ENCODE data around the gene ZNF606.

ZNF606 gene

DNA sequence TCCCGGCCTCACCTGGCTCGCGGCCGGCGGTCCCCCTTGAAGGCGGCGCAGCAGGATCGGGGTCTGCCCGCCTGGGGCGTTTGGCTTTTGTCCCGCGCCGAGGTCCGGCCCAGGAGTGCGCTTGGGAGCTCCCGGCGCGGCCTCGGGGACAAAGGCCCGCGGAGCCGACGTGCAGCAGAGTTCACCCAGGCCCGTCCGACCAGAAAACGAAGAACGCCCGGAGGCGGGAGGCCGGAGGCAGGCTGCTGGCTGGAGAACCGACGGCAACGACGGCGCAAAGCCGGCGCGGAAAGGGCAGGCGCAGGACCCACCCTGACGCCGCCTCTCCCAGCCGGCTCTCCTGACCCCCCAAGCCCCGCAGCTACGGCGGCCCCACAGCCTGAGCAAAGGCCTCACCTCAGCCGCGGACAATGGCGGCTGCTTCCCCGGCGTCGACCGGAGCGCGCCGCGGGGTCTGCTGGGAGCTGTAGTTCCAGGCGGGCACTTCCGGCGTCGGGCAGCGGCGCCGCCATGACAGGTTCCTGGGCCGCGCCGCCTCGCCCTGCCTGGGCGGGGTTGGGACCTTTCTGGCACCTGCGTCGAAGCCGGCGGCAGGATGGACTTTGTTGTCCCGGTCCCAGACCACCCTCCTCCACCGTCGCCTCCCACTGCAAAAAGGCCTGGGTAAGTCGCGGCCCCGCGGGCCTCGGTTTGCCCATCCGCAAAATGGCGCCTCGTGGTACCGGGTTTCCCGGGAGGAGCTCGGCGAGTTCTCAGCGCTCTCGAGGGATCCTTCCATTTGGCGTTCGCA lies at the start of gene ZNF606:
Gene ZNF606, minus strand, starts transcription at position 437 of the 790 bp plus-strand sequence. CDS start 1,501 bp downstream, outside the sequence.
- peaks cover 11% of the 10 kb centered on the region for H3K36me3 ChIP-seq (ENCODE audit: control insufficient read depth, insufficient read depth, low read length)
- peak within 1 kb of the TSS; percentile 89 for H3K9ac ChIP-seq (ENCODE audit: low read length)
- peaks cover 15% of the 10 kb centered on the region for H3K9me3 ChIP-seq (ENCODE audit: control insufficient read depth, low read length)
- H3K4me1 ChIP-seq (ENCODE audit: control insufficient read depth, insufficient read depth, low read length) = peaks cover 7% of the 10 kb centered on the region
- no peaks in the 10 kb centered on the region for H3K27me3 ChIP-seq (ENCODE audit: control insufficient read depth, insufficient read depth, low read length)
- peak within 1 kb of the TSS; percentile 99 for H3K4me3 ChIP-seq (ENCODE audit: low read length)

DNA sequence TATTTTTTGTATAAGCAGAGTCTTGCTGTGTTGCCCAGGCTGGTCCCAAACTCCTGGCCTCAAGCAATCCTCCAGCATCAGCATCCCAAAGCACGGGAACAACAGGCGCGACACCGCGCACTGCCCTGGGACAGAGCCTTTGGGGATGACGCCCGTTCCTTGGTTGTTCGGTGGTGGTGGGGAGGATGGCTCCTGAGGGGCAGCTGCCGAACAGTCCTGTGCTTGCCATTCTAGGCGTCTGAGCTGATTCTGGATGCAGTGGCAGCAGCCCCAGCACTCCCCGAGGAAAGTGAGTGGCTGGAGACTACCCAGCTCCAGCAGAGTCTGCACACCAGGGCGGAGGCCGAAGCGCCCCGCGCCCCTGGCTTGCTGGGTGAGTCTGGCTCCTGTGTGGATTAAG lies 49.6 kb upstream of the ZNF606 start:
- Histone ChIP-seq H3K4me1 (ENCODE audit: control insufficient read depth, insufficient read depth, low read length) (no peaks in the 10 kb centered on the region), H3K36me3 (ENCODE audit: control insufficient read depth, insufficient read depth, low read length) (no peaks in the 10 kb centered on the region), H3K4me3 (ENCODE audit: low read length) (no peak overlapping the region), H3K9ac (ENCODE audit: low read length) (no peak overlapping the region), H3K9me3 (ENCODE audit: control insufficient read depth, low read length) (no peaks in the 10 kb centered on the region), H3K27me3 (ENCODE audit: control insufficient read depth, insufficient read depth, low read length) (no peaks in the 10 kb centered on the region)

DNA sequence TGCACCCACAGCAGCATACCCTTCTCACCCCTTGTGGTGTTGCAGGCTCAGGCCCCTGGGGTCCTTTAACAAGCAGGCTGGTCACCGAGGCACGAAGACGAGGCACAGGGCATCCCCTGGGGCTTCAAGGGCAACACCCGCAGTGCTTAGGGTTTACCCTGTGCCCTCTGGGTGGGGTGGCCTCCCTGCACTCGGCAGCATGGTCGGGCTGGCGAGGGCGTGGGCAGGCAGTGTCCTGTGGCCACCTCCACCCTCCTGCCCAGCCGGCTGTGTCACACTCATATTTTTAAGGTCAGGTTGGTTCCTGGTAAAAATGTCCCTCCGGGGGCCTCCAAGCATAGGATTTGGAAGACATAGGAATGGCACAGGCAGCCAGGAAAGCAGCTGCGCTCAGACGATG lies 45.1 kb upstream of the ZNF606 start:
- H3K4me3 ChIP-seq (ENCODE audit: low read length) = no peak overlapping the region
- no peaks in the 10 kb centered on the region for H3K9me3 ChIP-seq (ENCODE audit: control insufficient read depth, low read length)

DNA sequence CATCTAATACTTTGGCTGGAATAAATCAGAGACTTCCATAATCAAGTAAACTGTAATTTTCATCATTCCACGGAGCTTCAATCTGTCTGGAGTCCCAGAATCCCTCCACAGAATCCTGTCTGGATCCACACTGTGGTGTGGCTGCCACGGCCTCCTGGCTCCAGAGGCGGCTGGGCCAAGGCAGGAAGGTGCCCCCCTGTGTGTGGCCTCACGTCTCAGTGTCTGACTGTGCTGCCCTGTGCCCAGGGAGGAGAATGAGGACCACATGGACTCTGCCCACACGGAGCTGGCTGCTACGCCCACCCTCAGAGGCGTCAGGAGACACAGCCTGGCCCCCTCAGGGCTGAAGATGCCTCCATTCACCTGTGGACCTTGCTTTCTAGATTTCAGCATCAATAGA lies 44.2 kb upstream of the ZNF606 start:
- no peaks in the 10 kb centered on the region for H3K27me3 ChIP-seq (ENCODE audit: control insufficient read depth, insufficient read depth, low read length)
- H3K9ac ChIP-seq (ENCODE audit: low read length) = no peak overlapping the region
- H3K4me1 ChIP-seq (ENCODE audit: control insufficient read depth, insufficient read depth, low read length) = no peaks in the 10 kb centered on the region
- H3K4me3 ChIP-seq (ENCODE audit: low read length) = no peak overlapping the region
- no peaks in the 10 kb centered on the region for H3K9me3 ChIP-seq (ENCODE audit: control insufficient read depth, low read length)
- no peaks in the 10 kb centered on the region for H3K36me3 ChIP-seq (ENCODE audit: control insufficient read depth, insufficient read depth, low read length)

More for the DNA sequence above, 45.1 kb upstream of the ZNF606 start:
- Histone ChIP-seq H3K9ac (ENCODE audit: low read length) (no peak overlapping the region), H3K27me3 (ENCODE audit: control insufficient read depth, insufficient read depth, low read length) (no peaks in the 10 kb centered on the region), H3K4me1 (ENCODE audit: control insufficient read depth, insufficient read depth, low read length) (no peaks in the 10 kb centered on the region), H3K36me3 (ENCODE audit: control insufficient read depth, insufficient read depth, low read length) (no peaks in the 10 kb centered on the region)

DNA sequence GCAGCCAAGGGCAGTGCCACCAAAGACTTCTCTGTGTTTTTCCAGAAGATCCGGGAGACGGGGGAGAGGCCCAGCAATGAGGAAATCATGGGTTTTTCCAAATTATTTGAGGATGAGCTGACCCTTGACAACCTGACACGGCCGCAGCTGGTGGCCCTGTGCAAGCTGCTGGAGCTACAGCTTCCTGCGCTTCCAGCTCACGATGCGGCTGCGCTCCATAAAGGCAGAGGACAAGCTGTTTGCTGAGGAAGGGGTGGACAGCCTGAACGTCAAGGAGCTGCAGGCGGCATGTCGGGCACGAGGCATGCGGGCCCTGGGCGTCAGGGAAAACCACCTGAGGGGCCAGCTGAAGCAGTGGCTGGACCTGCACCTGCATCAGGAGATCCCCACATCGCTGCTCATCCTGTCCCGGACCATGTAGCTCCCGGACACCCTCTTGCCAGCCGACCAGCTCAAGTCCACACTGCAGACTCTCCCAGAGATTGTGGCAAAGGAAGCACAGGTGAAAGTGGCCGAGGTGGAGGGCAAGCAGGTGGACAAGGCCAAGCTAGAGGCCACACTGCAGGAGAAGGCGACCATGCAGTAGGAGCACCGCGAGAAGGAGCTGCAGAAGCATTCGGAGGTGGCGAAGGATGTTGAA lies 42.9 kb upstream of the ZNF606 start:
- Histone ChIP-seq H3K9me3 (ENCODE audit: control insufficient read depth, low read length) (no peaks in the 10 kb centered on the region), H3K36me3 (ENCODE audit: control insufficient read depth, insufficient read depth, low read length) (no peaks in the 10 kb centered on the region), H3K27me3 (ENCODE audit: control insufficient read depth, insufficient read depth, low read length) (no peaks in the 10 kb centered on the region), H3K4me3 (ENCODE audit: low read length) (no peak overlapping the region), H3K9ac (ENCODE audit: low read length) (no peak overlapping the region), H3K4me1 (ENCODE audit: control insufficient read depth, insufficient read depth, low read length) (no peaks in the 10 kb centered on the region)

DNA sequence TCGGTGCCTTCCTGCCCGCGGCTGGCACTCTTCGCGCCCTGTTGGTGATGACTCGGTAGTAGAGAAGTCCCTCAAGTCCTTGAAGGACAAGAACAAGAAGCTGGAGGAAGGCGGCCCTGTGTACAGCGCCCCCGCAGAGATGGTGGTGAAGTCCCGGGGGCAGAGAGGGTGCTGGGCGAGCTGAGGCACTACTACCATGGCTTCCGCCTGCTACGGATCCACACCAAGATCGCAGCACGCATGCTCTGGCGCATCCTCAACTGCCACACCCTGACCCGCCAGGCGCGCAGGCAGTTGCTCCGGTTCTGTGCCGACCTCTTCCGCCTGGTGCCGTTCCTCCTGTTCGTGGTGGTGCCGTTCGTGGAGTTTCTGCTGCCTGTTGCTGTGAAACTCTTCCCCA lies 42.3 kb upstream of the ZNF606 start:
- Histone ChIP-seq H3K9ac (ENCODE audit: low read length) (no peak overlapping the region), H3K9me3 (ENCODE audit: control insufficient read depth, low read length) (no peaks in the 10 kb centered on the region), H3K4me3 (ENCODE audit: low read length) (no peak overlapping the region), H3K27me3 (ENCODE audit: control insufficient read depth, insufficient read depth, low read length) (no peaks in the 10 kb centered on the region), H3K4me1 (ENCODE audit: control insufficient read depth, insufficient read depth, low read length) (no peaks in the 10 kb centered on the region), H3K36me3 (ENCODE audit: control insufficient read depth, insufficient read depth, low read length) (no peaks in the 10 kb centered on the region)

DNA sequence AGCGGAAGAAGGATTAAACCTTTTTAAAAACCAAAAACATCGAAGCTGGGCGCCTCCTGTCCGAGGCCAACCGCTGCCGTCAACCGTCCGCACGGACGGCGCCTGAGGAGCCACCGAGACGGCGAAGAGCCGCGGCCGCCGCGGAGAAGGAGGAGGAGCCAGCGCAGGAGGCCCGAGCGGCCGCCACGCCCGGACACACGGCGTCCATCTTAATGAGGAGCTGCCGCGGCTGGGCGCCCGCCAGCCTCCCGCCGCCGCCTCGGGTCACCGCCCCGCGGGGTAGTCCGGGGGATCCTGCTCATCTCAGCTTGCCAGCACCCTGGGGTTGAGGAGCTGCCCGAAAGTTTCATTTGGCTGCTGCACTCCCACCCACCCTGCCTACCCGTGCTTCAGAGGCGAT lies 41.8 kb upstream of the ZNF606 start:
- H3K27me3 ChIP-seq (ENCODE audit: control insufficient read depth, insufficient read depth, low read length) = no peaks in the 10 kb centered on the region
- no peaks in the 10 kb centered on the region for H3K4me1 ChIP-seq (ENCODE audit: control insufficient read depth, insufficient read depth, low read length)
- H3K9ac ChIP-seq (ENCODE audit: low read length) = no peak overlapping the region
- no peaks in the 10 kb centered on the region for H3K36me3 ChIP-seq (ENCODE audit: control insufficient read depth, insufficient read depth, low read length)
- no peak overlapping the region for H3K4me3 ChIP-seq (ENCODE audit: low read length)
- H3K9me3 ChIP-seq (ENCODE audit: control insufficient read depth, low read length) = no peaks in the 10 kb centered on the region

DNA sequence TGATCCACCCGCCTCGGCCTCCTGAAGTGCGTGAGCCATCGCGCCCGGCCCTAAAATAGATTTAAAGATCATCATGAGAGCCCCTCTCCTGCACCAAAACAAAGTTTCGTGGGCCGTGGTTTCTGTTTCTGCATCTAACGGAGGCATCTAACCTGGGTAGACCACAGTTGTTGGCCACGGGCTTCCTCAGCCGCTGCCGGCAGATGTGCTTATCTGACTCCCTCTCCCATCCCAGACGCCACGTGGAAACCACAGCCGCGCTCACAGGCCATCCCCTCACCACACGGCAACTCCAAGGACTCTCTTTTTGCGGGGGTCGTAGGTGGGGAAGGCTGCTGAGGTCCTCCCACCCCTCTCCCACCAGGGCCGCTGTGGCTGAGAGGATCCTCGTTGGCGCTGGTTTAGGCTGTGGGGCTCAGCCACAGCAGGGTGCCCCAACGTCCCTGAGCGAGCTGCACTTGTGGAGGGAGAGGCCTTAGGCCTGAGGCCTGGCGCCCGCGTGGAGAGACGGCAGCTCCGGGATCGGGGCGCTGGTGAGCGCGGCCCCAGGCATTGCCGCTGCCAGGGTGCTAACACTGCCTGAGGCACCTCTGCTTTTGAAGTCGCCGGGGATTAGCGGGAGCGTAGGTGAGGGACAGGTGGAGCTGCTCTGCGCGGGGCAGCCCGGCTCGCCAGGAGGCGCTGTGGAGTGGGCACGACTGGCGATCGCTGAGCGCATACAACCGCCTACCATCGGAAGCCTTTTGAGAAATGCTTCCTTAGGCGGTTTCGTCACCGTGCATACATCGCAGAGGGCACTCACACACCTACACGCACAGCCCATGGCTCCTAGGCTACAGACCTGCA lies 40.1 kb upstream of the ZNF606 start:
- H3K27me3 ChIP-seq (ENCODE audit: control insufficient read depth, insufficient read depth, low read length) = no peaks in the 10 kb centered on the region
- H3K9me3 ChIP-seq (ENCODE audit: control insufficient read depth, low read length) = peaks cover 4% of the 10 kb centered on the region

DNA sequence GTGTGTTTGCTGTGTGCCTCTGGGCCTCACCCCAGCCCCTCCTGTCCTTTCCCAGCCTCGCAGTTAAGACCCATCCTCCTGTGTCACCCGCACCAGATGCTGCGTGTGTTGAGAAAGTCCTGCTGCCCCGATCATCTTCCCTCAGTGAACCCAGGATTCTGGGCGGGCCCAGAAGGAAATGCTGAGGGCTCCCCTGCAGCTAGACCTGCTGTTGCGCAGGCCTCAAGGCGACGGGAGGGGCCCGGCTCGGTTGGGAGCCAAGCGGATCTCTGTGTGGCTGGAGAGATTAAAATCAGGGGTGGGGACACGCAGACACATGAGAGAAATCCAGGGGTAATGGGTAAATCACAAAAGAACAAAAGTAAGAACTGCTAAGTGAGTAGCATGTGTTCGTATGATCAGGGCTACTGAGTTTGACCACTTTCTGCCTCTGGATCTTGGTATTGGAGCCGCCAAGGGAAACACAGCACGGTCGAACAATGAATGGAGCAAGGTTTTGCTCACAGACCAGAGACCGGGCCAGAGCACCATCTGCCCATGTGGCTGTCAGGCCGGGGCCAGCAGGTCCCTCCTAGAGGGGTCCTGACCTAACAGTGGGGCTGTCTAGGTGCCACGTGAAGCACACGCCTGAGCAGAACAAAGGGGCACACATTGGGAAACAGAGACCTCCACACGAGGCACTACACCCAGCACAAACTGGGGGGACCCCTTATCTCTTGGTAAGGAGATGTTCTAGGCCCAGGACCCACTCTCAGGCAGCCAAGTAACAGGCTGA lies 38.3 kb upstream of the ZNF606 start:
- H3K9me3 ChIP-seq (ENCODE audit: control insufficient read depth, low read length) = peaks cover 4% of the 10 kb centered on the region

More for the DNA sequence above, 40.1 kb upstream of the ZNF606 start:
- Histone ChIP-seq H3K9ac (ENCODE audit: low read length) (no peak overlapping the region), H3K4me1 (ENCODE audit: control insufficient read depth, insufficient read depth, low read length) (no peaks in the 10 kb centered on the region), H3K4me3 (ENCODE audit: low read length) (no peak overlapping the region), H3K36me3 (ENCODE audit: control insufficient read depth, insufficient read depth, low read length) (no peaks in the 10 kb centered on the region)

DNA sequence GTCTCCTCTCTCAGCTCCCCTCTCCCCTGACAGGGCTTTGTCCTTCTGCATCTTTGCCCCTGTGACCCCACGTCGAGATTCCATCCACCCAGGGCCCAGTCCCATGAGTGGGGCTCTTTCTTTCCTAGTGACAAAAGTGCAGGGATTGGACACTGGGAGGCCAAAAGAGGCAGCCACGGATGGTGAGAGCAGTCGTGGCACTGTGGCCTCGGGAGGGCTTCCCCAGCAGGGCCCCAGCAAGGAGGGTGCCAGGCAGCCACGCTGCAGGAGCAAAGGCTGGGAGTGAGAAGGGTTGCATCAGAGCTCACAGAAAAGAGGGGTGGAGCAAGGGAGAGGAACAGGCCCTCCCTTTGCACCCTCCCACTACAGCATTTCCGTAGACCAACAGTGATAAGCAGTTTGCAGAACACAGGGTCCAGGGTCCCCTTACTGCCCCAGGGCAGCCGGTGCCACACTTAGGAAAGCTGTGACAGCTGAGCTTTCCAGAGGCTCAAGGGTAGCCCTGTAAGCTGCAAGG lies 36.1 kb upstream of the ZNF606 start:
- Histone ChIP-seq H3K36me3 (ENCODE audit: control insufficient read depth, insufficient read depth, low read length) (no peaks in the 10 kb centered on the region), H3K4me1 (ENCODE audit: control insufficient read depth, insufficient read depth, low read length) (no peaks in the 10 kb centered on the region), H3K27me3 (ENCODE audit: control insufficient read depth, insufficient read depth, low read length) (no peaks in the 10 kb centered on the region), H3K4me3 (ENCODE audit: low read length) (no peak overlapping the region), H3K9ac (ENCODE audit: low read length) (no peak overlapping the region), H3K9me3 (ENCODE audit: control insufficient read depth, low read length) (peaks cover 4% of the 10 kb centered on the region)

More for the DNA sequence above, 38.3 kb upstream of the ZNF606 start:
- Histone ChIP-seq H3K4me3 (ENCODE audit: low read length) (no peak overlapping the region), H3K27me3 (ENCODE audit: control insufficient read depth, insufficient read depth, low read length) (no peaks in the 10 kb centered on the region), H3K4me1 (ENCODE audit: control insufficient read depth, insufficient read depth, low read length) (no peaks in the 10 kb centered on the region), H3K36me3 (ENCODE audit: control insufficient read depth, insufficient read depth, low read length) (no peaks in the 10 kb centered on the region), H3K9ac (ENCODE audit: low read length) (no peak overlapping the region)

DNA sequence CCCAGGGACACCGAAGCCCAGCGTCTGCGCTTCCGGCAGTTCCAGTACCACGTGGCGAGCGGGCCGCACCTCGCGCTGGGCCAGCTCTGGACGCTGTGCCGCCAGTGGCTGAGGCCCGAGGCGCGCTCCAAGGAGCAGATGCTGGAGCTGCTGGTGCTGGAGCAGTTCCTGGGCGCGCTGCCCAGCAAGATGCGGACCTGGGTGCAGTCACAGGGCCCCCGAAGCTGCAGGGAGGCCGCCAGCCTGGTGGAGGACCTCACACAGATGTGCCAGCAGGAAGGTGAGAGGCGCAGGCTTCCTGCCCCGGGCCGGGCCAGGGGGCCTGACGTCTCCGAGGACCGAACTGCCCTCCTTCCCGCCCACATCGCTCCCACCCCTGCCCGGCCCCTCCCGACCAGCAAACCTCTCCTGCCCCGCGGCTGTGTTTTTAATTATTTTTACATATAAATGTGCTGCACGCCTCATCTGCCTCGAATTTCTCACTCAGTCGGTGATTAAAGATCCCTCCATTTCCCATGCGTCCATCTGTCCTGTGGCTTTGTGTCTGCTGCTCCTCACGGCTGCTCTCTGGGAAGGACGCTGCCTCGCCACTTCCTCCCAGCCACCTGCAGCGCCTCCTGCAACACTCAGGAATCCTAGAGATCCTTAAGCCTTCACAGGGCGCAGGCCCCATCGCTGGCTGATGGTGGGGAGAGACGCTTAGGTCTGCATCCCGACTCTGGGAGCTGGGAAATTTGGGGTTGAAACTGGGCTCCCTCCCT lies 35.5 kb upstream of the ZNF606 start:
- H3K4me1 ChIP-seq (ENCODE audit: control insufficient read depth, insufficient read depth, low read length) = no peaks in the 10 kb centered on the region
- H3K9me3 ChIP-seq (ENCODE audit: control insufficient read depth, low read length) = peaks cover 4% of the 10 kb centered on the region
- H3K9ac ChIP-seq (ENCODE audit: low read length) = no peak overlapping the region
- H3K36me3 ChIP-seq (ENCODE audit: control insufficient read depth, insufficient read depth, low read length) = no peaks in the 10 kb centered on the region
- no peaks in the 10 kb centered on the region for H3K27me3 ChIP-seq (ENCODE audit: control insufficient read depth, insufficient read depth, low read length)
- no peak overlapping the region for H3K4me3 ChIP-seq (ENCODE audit: low read length)

Measured in mucosa of stomach (tissue), 1 donor.